Astrocyte (in vitro differentiated cells and primary cell): ENCODE data around the gene MSANTD3. TPM values are rescaled to one million over a fixed set of nuclear protein-coding genes. Genes with fewer than 3 reads are reported as not detected.
A peak's percentile ranks its signal among the peaks of the same experiment; 100 is the strongest.

Experiments used
- DNase-seq: peaks from one replicate; pipeline ENCODE4 v3.0.0-alpha.2; 2010; ENCODE audit warnings: low read depth
- FAIRE-seq: peaks from 2 replicates; lab custom pipeline; 2011; peaks lifted over from hg19 to GRCh38; lab: Jason Lieb, UNC
- H2AFZ ChIP-seq: 2 replicates; pipeline ENCODE4 v1.6.0; 2012; ENCODE audit warnings: low read depth, low read length, inconsistent platforms
- H3K27ac ChIP-seq: 2 replicates; pipeline ENCODE4 v1.5.1; 2011; ENCODE audit warnings: low read depth, low read length, inconsistent platforms
- H3K27me3 ChIP-seq: 2 replicates; pipeline ENCODE4 v1.6.0; 2011; ENCODE audit warnings: low read length, inconsistent platforms; ENCODE audit not compliant: insufficient read depth
- H3K36me3 ChIP-seq: 2 replicates; pipeline ENCODE4 v1.5.1; 2011; ENCODE audit warnings: low read length, inconsistent platforms; ENCODE audit not compliant: insufficient read depth
- H3K4me1 ChIP-seq: 2 replicates; pipeline ENCODE4 v1.5.1; 2011; ENCODE audit warnings: low read length, inconsistent platforms; ENCODE audit not compliant: insufficient read depth
- H3K4me2 ChIP-seq: 2 replicates; pipeline ENCODE4 v1.6.0; 2012; ENCODE audit warnings: low read length, inconsistent platforms
- H3K4me3 ChIP-seq: 2 replicates; pipeline ENCODE4 v1.5.1; 2011; ENCODE audit warnings: low read depth, mild to moderate bottlenecking, low read length, inconsistent platforms; ENCODE audit not compliant: insufficient read depth
- H3K79me2 ChIP-seq: 2 replicates; pipeline ENCODE4 v1.6.0; 2012; ENCODE audit warnings: mild to moderate bottlenecking, low read length, inconsistent platforms; ENCODE audit not compliant: insufficient read depth
- H3K9ac ChIP-seq: 2 replicates; pipeline ENCODE4 v1.6.0; 2012; ENCODE audit warnings: mild to moderate bottlenecking, low read length, inconsistent platforms
- H3K9me3 ChIP-seq: 2 replicates; pipeline ENCODE4 v1.5.1; 2012; ENCODE audit warnings: low read depth, mild to moderate bottlenecking, low read length, inconsistent platforms; ENCODE audit not compliant: insufficient read depth
- H4K20me1 ChIP-seq: 2 replicates; pipeline ENCODE4 v1.6.0; 2012; ENCODE audit warnings: low read length, inconsistent platforms; ENCODE audit not compliant: insufficient read depth
- H3K27ac Mint-ChIP-seq: one replicate; pipeline ENCODE4 v1.8.0; 2021; ENCODE audit warnings: mild to moderate bottlenecking, mixed read lengths; ENCODE audit not compliant: unreplicated experiment
- H3K27me3 Mint-ChIP-seq: one replicate; pipeline ENCODE4 v1.8.0; 2021; ENCODE audit warnings: low read depth, mixed read lengths; ENCODE audit not compliant: unreplicated experiment
- H3K36me3 Mint-ChIP-seq: one replicate; pipeline ENCODE4 v1.8.0; 2021; ENCODE audit warnings: low read depth, mixed read lengths; ENCODE audit not compliant: unreplicated experiment
- H3K4me1 Mint-ChIP-seq: one replicate; pipeline ENCODE4 v1.8.0; 2021; ENCODE audit warnings: low read depth, mixed read lengths; ENCODE audit not compliant: unreplicated experiment
- H3K4me3 Mint-ChIP-seq: one replicate; pipeline ENCODE4 v1.8.0; 2021; ENCODE audit warnings: mild to moderate bottlenecking, moderate library complexity, mixed read lengths; ENCODE audit not compliant: unreplicated experiment
- H3K9me3 Mint-ChIP-seq: one replicate; pipeline ENCODE4 v1.8.0; 2021; ENCODE audit warnings: mild to moderate bottlenecking, mixed read lengths; ENCODE audit not compliant: unreplicated experiment
- CTCF ChIP-seq: IDR thresholded peaks from 2 replicates; pipeline ENCODE4 v1.5.1; 2011; ENCODE audit warnings: low read depth, mild to moderate bottlenecking, inconsistent platforms, low read length, moderate library complexity; ENCODE audit not compliant: insufficient read depth
- EZH2 ChIP-seq: IDR thresholded peaks from 2 replicates; pipeline ENCODE4 v1.6.1; 2012; ENCODE audit warnings: mild to moderate bottlenecking, low read length, inconsistent platforms; ENCODE audit not compliant: insufficient read depth
- total RNA-seq: library from RNA; stranded (reverse); gene quantifications from 2 replicates; pipeline ENCODE4 v1.2.1, GENCODE V29; 2021

Gene MSANTD3
- total RNA-seq, 1 donor from 2014 or later = 76.0 TPM

- peak overlapping the region; percentile 6 for H3K4me3 Mint-ChIP-seq
- no peak for TF ChIP-seq CTCF
- no peak for TF ChIP-seq EZH2
- peaks cover 33% of the 10 kb centered on the region for H3K4me1 Mint-ChIP-seq
Observed at GRCh38 chr9:100432736-100433135, 5.8 kb downstream of the MSANTD3 start.

GRCh38 chr9:100436571-100436970, 9.6 kb downstream of the MSANTD3 start:
- Mint-ChIP-seq H3K4me1 (peaks cover 17% of the 10 kb centered on the region), H3K9me3 (no peaks in the 10 kb centered on the region)

More at GRCh38 chr9:100432736-100433135, 5.8 kb downstream of the MSANTD3 start:
- no peaks in the 10 kb centered on the region for H3K9me3 Mint-ChIP-seq
- no peak overlapping the region for H3K27ac Mint-ChIP-seq
- Histone ChIP-seq H3K27ac (no peak overlapping the region), H3K9me3 (no peaks in the 10 kb centered on the region), H3K4me2 (no peak overlapping the region), H3K36me3 (peaks cover 3% of the 10 kb centered on the region), H3K27me3 (no peaks in the 10 kb centered on the region), H3K79me2 (peaks cover 94% of the 10 kb centered on the region), H3K9ac (no peak overlapping the region), H3K4me1 (peaks cover 22% of the 10 kb centered on the region), H3K4me3 (no peak overlapping the region), H2AFZ (no peak overlapping the region), H4K20me1 (peaks cover 60% of the 10 kb centered on the region)
- DNase-seq (no peak), FAIRE-seq (no peak)
- peaks cover 10% of the 10 kb centered on the region for H3K36me3 Mint-ChIP-seq
- no peaks in the 10 kb centered on the region for H3K27me3 Mint-ChIP-seq

More at GRCh38 chr9:100436571-100436970, 9.6 kb downstream of the MSANTD3 start:
- no peak overlapping the region for H3K4me2 ChIP-seq
- TF ChIP-seq CTCF = no peak
- no peak for TF ChIP-seq EZH2
- H3K36me3 ChIP-seq = peaks cover 3% of the 10 kb centered on the region
- H3K27me3 ChIP-seq = no peaks in the 10 kb centered on the region
- Mint-ChIP-seq H3K4me3 (no peak overlapping the region), H3K27me3 (no peaks in the 10 kb centered on the region), H3K36me3 (peaks cover 3% of the 10 kb centered on the region), H3K27ac (no peak overlapping the region)
- no peak for FAIRE-seq
- H4K20me1 ChIP-seq = peaks cover 90% of the 10 kb centered on the region
- H3K9me3 ChIP-seq = no peaks in the 10 kb centered on the region
- no peak overlapping the region for H3K4me3 ChIP-seq
- peaks cover 100% of the 10 kb centered on the region for H3K79me2 ChIP-seq
- H3K4me1 ChIP-seq = no peaks in the 10 kb centered on the region
- no peak overlapping the region for H3K27ac ChIP-seq
- DNase-seq = no peak
- H2AFZ ChIP-seq = no peak overlapping the region
- no peak overlapping the region for H3K9ac ChIP-seq
